LNCaP clone FGC (cell line): Measurements from ENCODE around the gene TRABD2A.

Experiments
- DNase-seq: peaks from one replicate; pipeline ENCODE4 v3.0.0-alpha.2; 2011; ENCODE audit warnings: low read depth
- H3K4me3 ChIP-seq: 2 replicates; pipeline ENCODE4 v1.5.1; 2011; ENCODE audit warnings: mild to moderate bottlenecking, low read depth, low read length, control low read depth
- CTCF ChIP-seq: IDR thresholded peaks from 2 replicates; pipeline ENCODE4 v1.5.1; 2012; ENCODE audit warnings: mild to moderate bottlenecking; ENCODE audit not compliant: control insufficient read depth, insufficient read depth; ENCODE audit errors: extremely low read depth

The TRABD2A gene

GRCh38 chr2:84832772-84833461 is 48.0 kb downstream of the TRABD2A start:
- no peak for DNase-seq
- H3K4me3 ChIP-seq = no peak overlapping the region
- no peak for TF ChIP-seq CTCF

DNA sequence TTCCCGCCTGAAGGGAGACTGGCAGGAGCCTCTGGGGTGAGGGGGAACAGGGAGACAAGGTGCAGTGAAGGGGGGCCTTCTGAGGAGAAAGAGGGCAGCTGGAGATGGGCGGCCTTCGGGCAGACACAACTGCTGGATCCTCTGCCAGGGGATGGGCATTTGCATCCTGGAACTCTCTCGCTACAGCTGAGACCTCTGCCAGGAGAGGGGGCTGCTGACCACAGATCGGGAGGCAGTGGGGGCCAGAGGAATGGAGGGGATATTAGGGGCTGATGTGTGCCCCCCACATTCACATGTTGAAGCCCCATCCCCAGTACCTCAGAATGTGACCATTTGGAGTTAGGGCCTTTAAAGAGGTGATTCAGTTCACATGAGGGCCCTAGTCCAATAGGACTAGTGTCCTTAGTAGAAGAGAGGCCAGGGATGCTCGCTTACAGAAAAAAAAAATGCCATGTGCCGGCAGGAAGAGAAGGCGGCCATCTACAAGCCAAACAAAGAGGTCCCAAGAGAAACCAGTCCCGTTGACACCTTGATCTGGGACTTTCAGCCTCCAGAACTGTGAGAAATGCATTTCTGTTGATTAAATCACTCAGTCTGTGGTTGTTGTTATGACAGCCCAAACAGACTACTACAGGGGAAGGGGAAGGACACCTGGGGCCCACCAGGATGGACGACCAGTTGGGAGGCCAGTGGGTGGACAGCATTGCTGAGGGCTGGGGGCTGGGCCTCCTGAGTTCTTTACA is 50.0 kb downstream of the TRABD2A start:
- DNase-seq = no peak
- no peak overlapping the region for H3K4me3 ChIP-seq
- no peak for TF ChIP-seq CTCF

DNA sequence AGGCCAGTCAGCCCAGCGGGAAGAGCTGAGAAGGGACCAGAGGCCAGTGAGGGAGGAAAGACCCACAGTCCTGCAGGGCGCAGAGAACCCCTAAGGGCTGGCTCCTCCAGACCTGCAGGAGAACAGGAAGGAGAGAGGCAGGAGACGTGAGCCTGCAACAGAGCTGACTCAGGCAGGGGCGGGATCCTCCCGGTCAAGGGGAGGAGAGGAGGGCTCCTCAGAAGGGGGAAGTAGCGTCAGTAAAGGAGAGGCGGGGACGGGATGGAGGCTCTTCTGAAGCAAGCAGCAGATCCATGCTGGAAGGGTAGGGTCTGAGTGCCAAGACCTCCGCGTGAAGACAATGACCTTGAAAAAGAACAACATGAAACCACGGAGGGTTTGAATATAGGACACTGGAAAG is 50.8 kb downstream of the TRABD2A start:
- no peak for DNase-seq
- TF ChIP-seq CTCF = no peak
- no peak overlapping the region for H3K4me3 ChIP-seq

DNA sequence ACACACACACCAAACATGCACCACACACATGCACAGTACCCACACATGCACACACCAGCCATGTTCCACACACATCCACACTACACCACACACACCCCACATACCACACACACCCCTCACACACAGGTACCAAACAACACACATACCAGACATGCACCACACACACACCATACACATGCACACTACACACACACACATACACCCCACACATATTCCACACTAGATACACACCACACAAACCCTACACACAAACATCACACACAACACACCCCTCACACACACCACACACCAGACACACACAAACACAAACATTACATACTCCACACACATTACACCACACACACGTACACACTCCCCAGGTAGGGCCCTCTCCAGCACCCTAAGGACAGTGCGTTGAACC is 51.2 kb downstream of the TRABD2A start:
- TF ChIP-seq CTCF = no peak
- H3K4me3 ChIP-seq = no peak overlapping the region
- DNase-seq = no peak

GRCh38 chr2:84827978-84828575 is 52.8 kb downstream of the TRABD2A start:
- DNase-seq = no peak
- TF ChIP-seq CTCF = no peak
- H3K4me3 ChIP-seq = no peak overlapping the region

DNA sequence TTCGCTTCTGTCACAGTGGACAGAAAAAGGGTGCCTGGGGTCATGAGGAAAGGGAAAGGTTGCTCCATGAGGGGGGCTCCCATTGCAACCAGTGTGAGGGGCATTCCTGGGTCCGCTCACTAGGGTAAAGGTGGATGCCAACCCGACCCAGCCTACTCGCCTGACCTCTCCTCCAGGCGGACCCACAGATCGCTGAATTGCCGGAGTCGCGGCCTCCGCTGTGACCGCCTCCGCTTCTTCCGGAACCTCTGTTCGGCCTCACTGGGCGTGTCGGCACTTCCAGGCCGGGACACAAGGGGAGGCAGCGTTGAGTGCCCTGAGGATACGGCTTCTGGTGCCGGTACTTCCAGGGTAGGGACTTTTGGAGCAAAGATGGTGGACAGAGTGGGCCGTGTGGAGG is 57.1 kb downstream of the TRABD2A start:
- DNase-seq = no peak
- no peak overlapping the region for H3K4me3 ChIP-seq
- TF ChIP-seq CTCF = no peak
